Psoas muscle (tissue), 8 donors: ENCODE measurements around the gene LPP. TPM values are rescaled to one million over a fixed set of nuclear protein-coding genes. Genes with fewer than 3 reads are reported as not detected.

Experiments
- ATAC-seq, 4 donors: fragments of 200-7000 bp; cut with Tn5 transposase; one replicate each; pipeline ENCODE4 v1.9.1; 2020; ENCODE audit warnings: moderate library complexity in 3 of 4, mild to moderate bottlenecking in 2 of 4
- DNase-seq, 2 donors: peaks; one replicate each; pipeline ENCODE4 v3.0.0-alpha.2; 2020
- H3K27ac ChIP-seq: fragments of 200-600 bp; one replicate; pipeline ENCODE4 v1.8.0; 2022
- H3K27me3 ChIP-seq, 3 donors: fragments of 200-600 bp in 1 of 3; one replicate each; pipeline versions ENCODE4 v1.6.1 to v1.8.0; 2013 to 2022; ENCODE audit warnings: low read length in 2 of 3, mild to moderate bottlenecking in 2 of 3, moderate library complexity in 1 of 3; ENCODE audit not compliant: insufficient read depth in 3 of 3
- H3K36me3 ChIP-seq, 2 donors: fragments of 200-600 bp in 1 of 2; one replicate each; pipeline versions ENCODE4 v1.6.1 to v1.8.0; 2013 to 2022; ENCODE audit warnings: low read depth in 1 of 2, mild to moderate bottlenecking in 1 of 2, moderate library complexity in 1 of 2; ENCODE audit not compliant: insufficient read depth in 1 of 2
- H3K4me1 ChIP-seq: fragments of 200-600 bp; one replicate; pipeline ENCODE4 v1.8.0; 2022
- H3K4me3 ChIP-seq: fragments of 200-600 bp; one replicate; pipeline ENCODE4 v1.8.0; 2022; ENCODE audit warnings: mild to moderate bottlenecking
- H3K9me3 ChIP-seq: fragments of 200-600 bp; one replicate; pipeline ENCODE4 v1.8.0; 2022
- WGBS, 3 donors: extraction: QIAGEN DNeasy Blood & Tissue Kit; methylation state at CpG; one replicate each; pipeline versions ENCODE4 v1.1.6 to v1.1.7; 2013; 5-methylcytosine and 5-hydroxymethylcytosine counted together
- intact Hi-C, 2 donors: fragments of 100-400 bp; cut with DNase I; formaldehyde crosslinking; loops; one replicate each; pipeline versions ENCODE4 v1.11.0 to v1.14.2; 2022
- polyA plus RNA-seq, 3 donors: library from polyadenylated mRNA; stranded (reverse); fragments of 200-250 nt; gene quantifications; one replicate each; pipeline ENCODE4 v1.2.3, GENCODE V29; 2013
- total RNA-seq, 4 donors: library from RNA; stranded (reverse); fragmentation: NEBNext Ultra II Directional in 2 of 4; extraction: Animal tissue kit (Norgen Biotek cat#: 25700) in 2 of 4; gene quantifications; one replicate each; pipeline versions ENCODE4 v1.2.1 to v1.2.4, GENCODE V29; 2021 to 2023
- TF ChIP-seq, protein P1 (sequence below): fragments of 200-600 bp; IDR thresholded peaks from one replicate; pipeline ENCODE4 v1.8.0; 2022; ENCODE audit warnings: antibody characterized with exemption
- donor health status: healthy with polysubstance abuse.
- donor health status: DM: no; HTN: no; CAD: no; lungs with moderate emphysema.
- donor health status: Bipolar disorder and iron deficiency.
- donor health status: healthy.
- donor health status: DM: yes; HTN: yes; CAD: no.
- donor health status: DM: no; HTN: no; CAD: no.
- donor health status: DM: no; HTN: no; CAD: no.
- donor health status: DM: yes; HTN: yes; CAD: no.

Gene LPP
- total and polyA plus RNA-seq, 7 donors: 2.6 to 80.3 (median 42.8) TPM

DNA sequence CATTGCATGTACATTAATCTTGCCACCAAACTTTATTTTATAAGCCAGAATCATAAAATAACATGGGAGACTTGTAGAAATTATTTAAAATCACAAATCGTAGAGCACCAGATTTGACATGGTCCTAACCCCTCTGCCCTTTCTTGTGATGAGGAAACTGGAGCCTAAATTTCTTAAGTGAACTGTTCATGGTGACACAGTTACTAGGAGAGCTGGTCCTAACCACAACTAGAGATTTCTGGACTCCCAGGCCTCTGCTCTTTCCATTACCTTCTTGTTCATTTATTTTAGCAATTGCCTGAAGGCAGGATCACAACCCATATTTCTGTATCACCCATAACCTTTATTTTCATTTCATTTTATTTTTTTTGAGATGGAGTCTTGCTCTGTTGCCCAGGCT lies 352.5 kb downstream of the LPP start:
- Histone ChIP-seq H3K4me3 (no peak overlapping the region), H3K9me3 (peaks cover 18% of the 10 kb centered on the region), H3K27me3 (no peaks in the 10 kb centered on the region), H3K4me1 (peaks cover 25% of the 10 kb centered on the region), H3K36me3 (no peaks in the 10 kb centered on the region), H3K27ac (no peak overlapping the region)
- TF ChIP-seq, protein P1, sequence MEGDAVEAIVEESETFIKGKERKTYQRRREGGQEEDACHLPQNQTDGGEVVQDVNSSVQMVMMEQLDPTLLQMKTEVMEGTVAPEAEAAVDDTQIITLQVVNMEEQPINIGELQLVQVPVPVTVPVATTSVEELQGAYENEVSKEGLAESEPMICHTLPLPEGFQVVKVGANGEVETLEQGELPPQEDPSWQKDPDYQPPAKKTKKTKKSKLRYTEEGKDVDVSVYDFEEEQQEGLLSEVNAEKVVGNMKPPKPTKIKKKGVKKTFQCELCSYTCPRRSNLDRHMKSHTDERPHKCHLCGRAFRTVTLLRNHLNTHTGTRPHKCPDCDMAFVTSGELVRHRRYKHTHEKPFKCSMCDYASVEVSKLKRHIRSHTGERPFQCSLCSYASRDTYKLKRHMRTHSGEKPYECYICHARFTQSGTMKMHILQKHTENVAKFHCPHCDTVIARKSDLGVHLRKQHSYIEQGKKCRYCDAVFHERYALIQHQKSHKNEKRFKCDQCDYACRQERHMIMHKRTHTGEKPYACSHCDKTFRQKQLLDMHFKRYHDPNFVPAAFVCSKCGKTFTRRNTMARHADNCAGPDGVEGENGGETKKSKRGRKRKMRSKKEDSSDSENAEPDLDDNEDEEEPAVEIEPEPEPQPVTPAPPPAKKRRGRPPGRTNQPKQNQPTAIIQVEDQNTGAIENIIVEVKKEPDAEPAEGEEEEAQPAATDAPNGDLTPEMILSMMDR: no peak
- DNase-seq (no peak), ATAC-seq (no peak)
- intact Hi-C loops: no loop called here
- 87 to 92% (median 90%) methylated on average over 1 of the region's 1 CpG for WGBS, 3 donors

DNA sequence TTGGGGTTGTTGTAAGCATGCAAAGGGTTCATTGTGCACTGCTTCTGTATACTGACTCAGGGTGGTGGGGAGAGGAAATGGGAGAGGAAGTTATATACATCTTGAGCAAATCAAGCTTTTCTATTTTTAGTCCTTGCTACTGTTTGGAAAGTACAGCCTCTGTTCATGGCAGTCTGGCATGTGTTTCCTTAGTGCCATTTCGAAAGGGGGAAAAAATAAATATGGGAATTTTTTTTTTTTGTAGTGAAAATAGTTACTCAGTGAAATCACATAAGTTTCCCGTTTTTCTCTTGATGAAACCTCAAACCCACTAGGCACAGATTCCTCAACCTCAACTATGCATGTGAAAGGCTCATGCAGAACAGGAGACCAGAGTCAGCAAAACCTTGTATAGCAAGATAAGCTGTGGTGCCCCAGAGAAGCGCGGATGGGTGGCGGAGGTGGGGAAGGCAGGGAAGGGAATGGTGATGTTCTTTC lies 353.3 kb downstream of the LPP start:
- DNase-seq: no peak

DNA sequence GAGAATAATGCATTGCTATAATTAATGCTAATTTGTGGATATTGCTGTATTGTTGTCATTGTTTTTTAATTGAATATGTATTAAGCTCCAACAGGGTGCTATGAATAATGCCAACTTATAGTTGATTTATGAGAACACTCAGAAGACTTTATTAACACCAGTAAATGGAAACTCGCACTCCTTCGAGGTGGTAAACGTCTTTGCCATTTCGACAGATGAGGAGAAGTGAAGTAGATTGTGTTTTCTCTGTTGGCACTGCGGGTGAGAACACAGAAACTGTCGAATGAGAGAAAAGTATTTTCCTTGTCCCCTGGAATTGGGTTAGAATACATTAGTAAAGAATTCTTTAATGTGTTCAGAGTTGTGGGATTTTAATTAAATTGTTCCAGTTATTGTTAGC lies 354.5 kb downstream of the LPP start:
- DNase-seq (no peak), ATAC-seq (no peak)
- H3K27me3 ChIP-seq: no peaks in the 10 kb centered on the region
- H3K27ac ChIP-seq: no peak overlapping the region
- peaks cover 11% of the 10 kb centered on the region for H3K9me3 ChIP-seq
- no peaks in the 10 kb centered on the region for H3K36me3 ChIP-seq
- H3K4me1 ChIP-seq: peaks cover 32% of the 10 kb centered on the region
- 69 to 86% (median 73%) methylated on average over 6 of the region's 6 CpGs for WGBS, 3 donors
- TF ChIP-seq, protein P1: no peak
- intact Hi-C loops: no loop called here
- no peak overlapping the region for H3K4me3 ChIP-seq

More for the DNA sequence above, 353.3 kb downstream of the LPP start:
- WGBS, 3 donors: 65 to 69% (median 65%) methylated on average over 5 of the region's 5 CpGs
- no peaks in the 10 kb centered on the region for H3K36me3 ChIP-seq
- H3K27me3 ChIP-seq: no peaks in the 10 kb centered on the region
- intact Hi-C loops: no loop called here
- H3K4me3 ChIP-seq: no peak overlapping the region
- peaks cover 18% of the 10 kb centered on the region for H3K9me3 ChIP-seq
- peak in 2 of 4 donors; percentile 60 to 65 for ATAC-seq
- peaks cover 29% of the 10 kb centered on the region for H3K4me1 ChIP-seq
- no peak overlapping the region for H3K27ac ChIP-seq
- TF ChIP-seq, protein P1: no peak

DNA sequence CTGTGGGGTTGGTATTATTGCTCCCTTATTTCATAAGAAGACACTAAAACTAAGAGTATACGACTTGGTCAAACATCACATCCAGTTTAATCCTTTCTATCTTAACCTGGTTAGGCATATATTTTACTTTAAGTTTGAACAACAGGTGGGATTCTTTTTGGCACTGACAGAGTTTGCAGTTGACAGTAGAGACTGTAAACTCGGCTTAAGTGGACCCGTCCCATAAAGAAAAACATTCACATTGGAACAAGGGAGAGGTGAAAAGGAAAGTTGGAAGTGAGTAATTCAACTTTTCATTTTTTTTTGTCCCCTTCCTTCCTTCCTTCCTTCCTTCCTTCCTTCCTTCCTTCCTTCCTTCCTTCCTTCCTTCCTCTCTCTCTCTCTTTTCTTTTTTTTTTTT lies 355.4 kb downstream of the LPP start:
- Histone ChIP-seq H3K27me3 (no peaks in the 10 kb centered on the region), H3K36me3 (no peaks in the 10 kb centered on the region), H3K9me3 (peaks cover 3% of the 10 kb centered on the region), H3K4me1 (peaks cover 32% of the 10 kb centered on the region), H3K27ac (no peak overlapping the region), H3K4me3 (no peak overlapping the region)
- no peak for DNase-seq
- intact Hi-C loops: no loop called here
- WGBS, 3 donors: 87 to 95% (median 89%) methylated on average over 3 of the region's 3 CpGs
- ATAC-seq: no peak
- TF ChIP-seq, protein P1: no peak

DNA sequence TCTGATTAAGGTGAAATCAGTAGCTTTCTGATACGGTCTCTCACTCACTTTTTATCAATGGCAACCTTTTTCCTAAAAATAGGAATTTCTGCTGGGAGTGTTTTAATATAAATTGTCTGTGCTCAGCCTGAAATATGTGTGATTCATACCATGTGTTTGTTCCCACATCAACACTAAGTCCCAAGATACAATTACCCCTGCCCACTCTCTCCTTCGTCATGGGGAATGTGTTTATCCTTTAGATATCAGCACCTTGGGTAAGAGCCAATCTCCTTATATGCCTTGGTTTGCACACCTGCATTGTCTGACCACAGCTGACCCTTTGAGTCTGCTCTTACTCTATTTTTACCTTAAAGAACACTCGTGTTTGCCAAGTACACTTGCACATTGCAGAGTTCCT lies 356.4 kb downstream of the LPP start:
- Histone ChIP-seq H3K4me1 (peaks cover 27% of the 10 kb centered on the region), H3K27me3 (no peaks in the 10 kb centered on the region), H3K9me3 (no peaks in the 10 kb centered on the region), H3K4me3 (no peak overlapping the region), H3K36me3 (no peaks in the 10 kb centered on the region), H3K27ac (peak overlapping the region; percentile 7)
- no peak for DNase-seq
- intact Hi-C loops: no loop called here
- TF ChIP-seq, protein P1: no peak
- peak in 1 of 4 donors; percentile 40 for ATAC-seq
- WGBS, 3 donors: 44 to 50% (median 49%) methylated on average over 3 of the region's 3 CpGs
